PC-9 (cell line): ENCODE results near the gene TBP.
"Not testable (repeated sequence)": the region's sequence is repeated elsewhere in the genome, so short reads cannot be mapped to it uniquely, and the experiment has no call there.

Source experiments
- EZH2 ChIP-seq: fragments of 200-600 bp; sonication (generic); IDR thresholded peaks from 2 replicates; pipeline ENCODE4 v1.8.0; 2017; ENCODE audit warnings: antibody characterized with exemption, low read depth
- TF ChIP-seq, protein P1 (sequence below): fragments of 200-600 bp; sonication (generic); conservative IDR thresholded peaks from 2 replicates; pipeline ENCODE4 v1.6.1; 2017; ENCODE audit warnings: mixed run types, antibody characterized with exemption, mild to moderate bottlenecking, moderate library complexity

DNA sequence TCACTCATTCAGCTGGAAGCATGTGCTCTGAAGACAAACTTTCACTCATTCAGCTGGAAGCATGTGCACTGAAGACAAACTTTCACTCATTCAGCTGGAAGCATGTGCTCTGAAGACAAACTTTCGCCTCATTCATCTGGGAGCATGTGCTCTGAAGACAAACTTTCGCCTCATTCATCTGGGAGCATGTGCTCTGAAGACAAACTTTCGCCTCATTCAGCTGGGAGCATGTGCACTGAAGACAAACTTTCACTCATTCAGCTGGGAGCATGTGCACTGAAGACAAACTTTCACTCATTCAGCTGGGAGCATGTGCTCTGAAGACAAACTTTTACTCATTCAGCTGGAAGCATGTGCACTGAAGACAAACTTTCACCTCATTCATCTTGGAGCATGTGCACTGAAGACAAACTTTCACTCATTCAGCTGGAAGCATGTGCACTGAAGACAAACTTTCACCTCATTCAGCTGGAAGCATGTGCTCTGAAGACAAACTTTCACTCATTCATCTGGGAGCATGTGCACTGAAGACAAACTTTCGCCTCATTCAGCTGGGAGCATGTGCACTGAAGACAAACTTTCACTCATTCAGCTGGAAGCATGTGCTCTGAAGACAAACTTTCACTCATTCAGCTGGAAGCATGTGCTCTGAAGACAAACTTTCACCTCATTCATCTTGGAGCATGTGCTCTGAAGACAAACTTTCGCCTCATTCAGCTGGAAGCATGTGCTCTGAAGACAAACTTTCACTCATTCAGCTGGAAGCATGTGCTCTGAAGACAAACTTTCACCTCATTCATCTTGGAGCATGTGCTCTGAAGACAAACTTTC lies 45.1 kb upstream of the TBP start:
- TF ChIP-seq, protein P1, sequence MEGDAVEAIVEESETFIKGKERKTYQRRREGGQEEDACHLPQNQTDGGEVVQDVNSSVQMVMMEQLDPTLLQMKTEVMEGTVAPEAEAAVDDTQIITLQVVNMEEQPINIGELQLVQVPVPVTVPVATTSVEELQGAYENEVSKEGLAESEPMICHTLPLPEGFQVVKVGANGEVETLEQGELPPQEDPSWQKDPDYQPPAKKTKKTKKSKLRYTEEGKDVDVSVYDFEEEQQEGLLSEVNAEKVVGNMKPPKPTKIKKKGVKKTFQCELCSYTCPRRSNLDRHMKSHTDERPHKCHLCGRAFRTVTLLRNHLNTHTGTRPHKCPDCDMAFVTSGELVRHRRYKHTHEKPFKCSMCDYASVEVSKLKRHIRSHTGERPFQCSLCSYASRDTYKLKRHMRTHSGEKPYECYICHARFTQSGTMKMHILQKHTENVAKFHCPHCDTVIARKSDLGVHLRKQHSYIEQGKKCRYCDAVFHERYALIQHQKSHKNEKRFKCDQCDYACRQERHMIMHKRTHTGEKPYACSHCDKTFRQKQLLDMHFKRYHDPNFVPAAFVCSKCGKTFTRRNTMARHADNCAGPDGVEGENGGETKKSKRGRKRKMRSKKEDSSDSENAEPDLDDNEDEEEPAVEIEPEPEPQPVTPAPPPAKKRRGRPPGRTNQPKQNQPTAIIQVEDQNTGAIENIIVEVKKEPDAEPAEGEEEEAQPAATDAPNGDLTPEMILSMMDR, result not testable (repeated sequence)
- TF ChIP-seq EZH2, result not testable (repeated sequence)
